Measurements from ENCODE around the gene SH2D1B.

- TF ChIP-seq MAX (IDR thresholded peaks at IDR 0.05; ENCODE audit: insufficient read depth, insufficient read length), result no peak
- TF ChIP-seq FOS (IDR thresholded peaks at IDR 0.05; ENCODE audit: borderline replicate concordance, insufficient read depth, low read length), result no peak
- no peak for TF ChIP-seq CTCF (IDR thresholded peaks at IDR 0.05; ENCODE audit: extremely low read depth in 1 of 2, insufficient read depth in 1 of 2, low read depth in 1 of 2, low read length in 2 of 2)
These were observed 51.6 kb downstream of the SH2D1B start for GRCh38 chr1:162360237-162360873.
